HG03439 (cell line): ENCODE data around the gene HECTD3.
A peak's percentile ranks its signal among the peaks of the same experiment; 100 is the strongest.

Source experiments
- ATAC-seq: cut with Tn5 transposase; IDR thresholded peaks from one replicate; pipeline ENCODE4 v1.9.1; 2021; ENCODE audit warnings: mild to moderate bottlenecking, moderate library complexity; ENCODE audit not compliant: unreplicated experiment

HECTD3 gene

DNA sequence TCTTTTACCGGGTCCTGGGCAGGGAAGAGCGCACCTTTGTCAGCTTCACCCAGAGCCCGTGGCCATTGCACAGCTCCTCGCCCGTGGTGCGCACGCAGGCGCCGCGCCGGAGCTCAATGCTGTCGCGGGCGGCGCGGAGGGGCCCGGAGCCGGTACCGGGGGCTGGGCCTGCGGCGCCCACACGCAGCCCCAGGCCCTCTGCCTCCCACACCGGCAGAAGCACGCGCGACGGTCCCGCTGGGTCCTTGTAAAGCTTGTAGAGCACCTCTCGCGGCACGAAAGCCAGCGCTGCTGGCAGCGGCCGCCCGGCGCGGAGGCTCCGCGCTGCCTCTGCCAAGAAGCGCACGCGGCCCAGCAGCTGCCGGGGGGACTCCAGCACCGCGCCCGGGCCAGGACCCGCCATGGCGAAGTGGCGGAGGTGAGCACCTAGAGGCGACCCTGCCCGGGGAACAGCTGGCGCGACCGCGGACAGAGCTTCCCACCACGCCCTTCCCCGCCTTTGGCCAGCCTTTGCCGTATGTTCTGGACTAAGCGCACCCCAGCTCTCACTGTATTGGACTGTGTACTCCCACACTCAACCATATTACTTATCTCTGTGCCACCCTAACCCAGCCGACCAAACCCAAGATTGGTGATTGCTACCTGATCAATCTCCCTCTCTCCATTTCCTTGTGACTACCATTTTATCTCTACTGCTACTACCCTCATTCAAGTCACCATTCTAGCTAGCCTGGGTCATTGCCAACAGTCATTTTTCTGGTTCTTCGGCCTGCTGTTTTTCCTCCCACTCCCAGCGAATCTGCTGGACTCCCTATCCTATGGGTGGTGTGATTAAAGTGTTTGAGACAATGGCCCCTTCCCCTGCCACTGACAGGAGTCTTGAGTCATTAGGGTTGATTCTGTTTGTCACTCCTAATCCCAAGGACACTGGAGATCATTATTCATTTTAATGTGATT is at the start of gene HECTD3:
Gene HECTD3, minus strand, starts transcription at position 470 of the 957 bp plus-strand sequence. Its CDS starts 67 bp downstream, at position 403.
- peak; percentile 62 for ATAC-seq

DNA sequence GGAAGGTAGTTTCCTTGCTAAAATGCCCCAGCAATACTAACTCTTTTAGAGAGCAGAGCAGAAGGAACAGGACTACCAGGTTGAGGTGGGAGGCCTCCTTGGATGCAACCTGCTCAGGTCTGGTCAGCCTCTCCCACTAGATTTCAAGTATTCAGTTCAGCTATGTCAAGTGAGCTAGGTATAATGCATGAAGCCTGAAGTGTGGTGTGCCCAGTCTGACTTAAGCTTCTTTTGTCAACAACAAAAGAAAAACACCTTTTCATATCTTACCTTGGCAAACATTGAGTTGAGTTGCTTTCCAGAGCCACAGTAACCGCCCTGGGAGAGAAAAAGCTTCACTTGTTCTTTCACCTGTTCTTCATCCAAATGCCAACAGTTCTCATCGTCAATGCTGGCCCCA is 48.7 kb upstream of the HECTD3 start:
- no peak for ATAC-seq

DNA sequence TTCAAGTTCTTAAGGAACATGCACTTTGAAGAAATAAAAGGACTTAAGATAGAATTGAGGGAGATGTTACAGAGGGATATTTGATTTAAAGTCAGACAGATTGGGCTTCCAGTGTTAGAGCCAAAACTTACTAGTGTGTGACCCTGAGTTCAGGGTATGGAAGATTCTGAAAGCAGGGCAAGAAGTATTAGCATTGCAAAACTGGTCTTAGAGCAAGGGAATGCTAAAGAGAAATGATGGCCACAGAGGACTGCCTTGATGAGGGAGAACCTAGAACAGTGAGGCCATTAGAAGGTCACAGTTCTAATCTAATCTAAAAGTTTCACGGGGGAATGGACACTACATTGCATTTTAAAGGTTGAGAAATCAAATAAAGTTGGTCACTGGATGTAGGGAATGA is 46.4 kb upstream of the HECTD3 start:
- ATAC-seq = no peak

DNA sequence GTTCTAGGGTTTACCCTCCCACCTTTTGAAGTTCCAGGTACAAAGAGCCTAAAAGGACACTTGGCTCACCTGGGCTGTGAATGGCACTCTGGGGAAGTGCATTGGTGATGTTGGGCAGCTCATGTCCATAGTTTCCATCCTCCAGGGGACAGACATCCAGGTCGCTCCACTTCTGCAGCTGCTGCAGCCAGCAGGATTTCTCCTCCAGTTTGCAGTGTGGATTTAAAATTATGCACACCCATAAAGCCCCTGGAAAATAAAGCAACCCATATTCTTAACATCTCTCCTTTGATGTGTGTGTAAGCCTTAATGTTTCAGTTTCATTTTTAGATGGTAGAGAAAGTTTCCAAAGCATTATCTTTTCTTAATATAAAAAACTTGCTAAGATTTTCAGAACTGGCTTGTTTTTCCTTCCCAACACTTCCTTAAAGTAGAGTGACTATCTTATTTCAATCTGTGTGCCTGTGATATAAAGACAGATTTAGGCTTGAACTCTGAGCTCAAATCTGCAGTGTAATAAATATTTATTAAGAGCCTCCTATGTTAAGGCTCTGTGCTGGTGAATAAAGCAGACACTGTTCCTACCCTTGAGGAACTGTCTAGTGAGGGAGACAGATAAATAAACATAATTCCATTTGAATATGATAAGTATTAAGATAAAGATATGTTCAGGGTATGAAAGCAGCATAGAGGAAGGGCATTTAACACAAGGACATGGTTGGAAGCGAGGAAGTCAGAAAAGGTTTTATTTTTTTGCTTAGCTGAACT is 40.1 kb upstream of the HECTD3 start:
- no peak for ATAC-seq

- ATAC-seq = no peak
Observed at GRCh38 chr1:45047032-45047431, 35.9 kb upstream of the HECTD3 start.

DNA sequence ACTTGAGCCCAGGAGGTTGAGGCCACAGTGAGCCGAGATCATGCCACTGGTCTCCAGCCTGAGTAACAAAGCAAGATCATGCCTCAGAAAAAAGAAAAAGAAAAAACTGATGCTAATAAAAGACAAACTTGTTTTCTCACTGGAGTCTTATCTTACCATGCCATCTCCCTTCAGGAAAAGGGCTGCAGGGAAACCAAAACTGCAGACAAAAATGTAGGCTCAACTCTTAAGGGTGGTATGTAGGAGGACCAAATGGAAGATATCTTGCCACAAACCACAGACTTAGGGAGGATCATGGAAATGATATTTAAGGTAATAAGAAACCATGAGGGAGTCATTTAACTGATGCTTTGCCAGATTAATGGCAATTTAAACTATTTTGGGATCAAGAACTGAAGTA is 33.8 kb upstream of the HECTD3 start:
- no peak for ATAC-seq

DNA sequence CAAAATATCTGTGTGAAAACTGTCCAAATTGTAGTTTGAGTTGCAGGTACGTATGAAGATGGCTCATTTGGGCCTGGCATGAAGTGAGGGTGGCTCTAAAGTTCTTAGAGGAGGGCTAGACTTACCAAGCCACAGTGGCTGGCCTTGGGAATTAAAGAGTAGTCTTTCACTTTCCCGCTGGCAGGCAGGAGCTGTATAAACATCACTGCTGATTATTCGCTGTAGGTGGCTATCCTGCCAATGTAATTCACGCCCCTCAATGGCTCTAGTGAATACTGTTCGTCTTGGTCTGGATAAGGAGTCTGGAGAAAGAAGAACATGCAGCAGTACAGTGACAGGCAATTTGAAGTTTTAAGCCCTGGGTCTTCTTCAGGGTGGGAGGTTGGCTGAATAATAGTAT is 32.0 kb upstream of the HECTD3 start:
- no peak for ATAC-seq

GRCh38 chr1:45040297-45040696 is 29.2 kb upstream of the HECTD3 start:
- ATAC-seq = no peak

DNA sequence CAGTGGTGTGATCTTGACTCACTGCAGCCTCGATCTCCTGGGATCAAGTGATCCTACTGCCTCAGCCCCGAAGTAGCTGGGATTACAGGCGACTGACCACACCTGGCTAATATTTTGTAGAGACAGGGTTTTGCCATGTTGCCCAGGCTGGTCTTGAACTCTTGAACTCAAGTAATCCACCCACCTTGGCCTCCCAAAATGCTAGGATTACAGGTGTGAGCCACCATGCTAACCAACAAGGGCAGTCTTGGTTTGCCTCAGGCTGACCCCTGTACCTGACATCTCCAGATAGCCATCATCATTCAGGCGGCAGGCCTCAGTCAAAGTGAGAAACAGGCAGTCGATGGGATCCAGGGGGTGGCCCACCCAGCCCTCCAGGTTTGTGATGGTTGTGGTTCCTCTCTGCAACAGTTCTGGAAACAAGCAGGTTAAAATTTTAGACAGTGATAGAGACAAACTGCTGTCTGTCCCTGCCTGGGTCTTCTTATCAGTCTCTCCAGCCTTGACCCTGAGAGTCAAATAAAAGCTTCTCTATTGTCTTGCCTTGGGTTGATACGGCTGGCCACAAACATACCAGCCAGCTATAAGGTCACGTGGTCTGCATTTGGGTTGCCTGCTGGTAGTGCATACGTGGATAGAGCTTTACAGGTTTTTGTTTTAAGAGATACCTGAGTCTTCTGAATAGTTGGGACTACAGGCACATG is 27.7 kb upstream of the HECTD3 start:
- ATAC-seq = no peak

- ATAC-seq = no peak
Observed at GRCh38 chr1:45038240-45038639, 27.1 kb upstream of the HECTD3 start.

DNA sequence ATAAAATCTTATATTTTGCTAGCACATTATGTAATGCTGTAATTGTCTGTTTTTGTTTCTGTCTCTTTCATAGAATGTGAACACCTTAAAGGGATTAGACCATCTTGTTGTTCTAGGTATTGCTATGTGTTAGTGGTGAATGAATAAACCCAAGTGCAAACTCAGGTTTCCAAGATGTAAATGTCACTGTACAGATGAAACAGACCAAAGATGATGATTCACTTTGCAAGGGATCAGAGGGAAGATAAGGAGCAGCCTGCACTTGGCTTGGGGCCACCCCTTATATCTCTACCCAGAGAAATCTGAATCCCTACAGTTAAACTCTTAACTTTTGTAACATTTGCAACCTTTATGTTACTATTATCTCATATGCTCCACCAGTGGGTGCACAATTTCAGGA is 26.3 kb upstream of the HECTD3 start:
- no peak for ATAC-seq

DNA sequence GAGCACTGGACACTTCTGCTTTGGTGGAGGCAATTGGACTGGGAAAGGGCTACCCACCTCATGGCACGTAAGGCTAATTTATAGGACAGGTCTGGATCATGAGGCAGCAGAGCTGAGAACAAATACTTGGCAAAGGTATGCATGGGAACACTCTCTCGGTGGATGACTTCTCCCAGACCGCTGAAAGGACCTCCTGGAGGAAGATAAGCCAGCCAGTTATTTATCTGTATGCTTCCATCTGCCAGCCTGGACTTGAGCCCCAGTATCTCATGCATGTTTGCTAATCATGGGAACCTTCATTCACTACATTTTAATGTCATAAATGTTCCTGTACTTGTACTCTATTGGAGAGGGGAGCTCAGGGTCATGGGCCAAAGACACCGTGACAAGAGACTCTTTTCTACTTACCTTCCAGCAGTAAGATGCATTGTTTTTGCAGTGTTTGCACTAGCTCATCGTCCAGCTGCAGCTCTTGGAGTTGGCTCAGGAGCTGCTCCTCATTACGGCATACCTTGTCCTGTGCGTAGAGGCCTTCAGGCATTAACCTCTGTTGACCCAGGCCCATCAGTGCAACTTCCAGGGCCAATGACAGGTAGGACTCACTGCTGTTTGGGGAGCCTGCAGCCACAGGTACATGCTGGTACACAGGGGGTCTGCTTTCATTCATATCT is 24.6 kb upstream of the HECTD3 start:
- ATAC-seq = no peak

- ATAC-seq = no peak
Observed at GRCh38 chr1:45033356-45033755, 22.2 kb upstream of the HECTD3 start.

GRCh38 chr1:45032837-45033236 is 21.7 kb upstream of the HECTD3 start:
- no peak for ATAC-seq

- no peak for ATAC-seq
Observed at GRCh38 chr1:45026446-45026845, 15.3 kb upstream of the HECTD3 start.

- ATAC-seq = no peak
Observed at GRCh38 chr1:45023663-45024062, 12.5 kb upstream of the HECTD3 start.

- no peak for ATAC-seq
Observed at GRCh38 chr1:45018599-45019230, 7.6 kb upstream of the HECTD3 start.

- ATAC-seq = no peak
Observed at GRCh38 chr1:45016767-45017166, 5.6 kb upstream of the HECTD3 start.

DNA sequence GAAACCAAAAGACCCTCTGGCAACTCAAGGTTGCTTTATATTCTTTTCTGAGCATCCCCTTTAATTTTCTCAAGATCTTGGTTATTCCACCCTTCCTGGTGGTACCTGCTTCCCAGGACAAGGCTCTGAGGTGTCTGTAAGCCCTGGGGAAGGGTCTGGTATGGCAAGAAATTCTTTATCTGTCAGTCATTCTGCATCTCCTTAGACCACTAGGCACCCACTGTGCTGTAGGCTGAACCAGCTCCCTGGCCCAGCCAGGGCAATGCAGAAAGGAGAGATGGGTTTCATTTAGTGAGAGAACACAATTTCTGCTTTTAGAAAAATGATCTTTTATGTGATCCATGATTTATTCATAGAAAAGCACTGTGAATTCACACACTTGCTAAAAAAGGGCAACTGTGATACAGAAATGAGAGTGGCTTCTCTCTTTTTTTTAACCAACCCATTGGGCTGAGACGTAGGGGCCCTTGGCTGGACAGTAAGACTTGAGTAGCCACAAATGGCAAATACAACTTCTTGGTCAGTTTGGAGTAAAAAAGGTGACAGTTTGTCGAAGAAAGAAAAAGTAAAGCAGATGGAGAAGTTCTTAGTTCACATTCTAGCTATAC is 5.1 kb upstream of the HECTD3 start:
- no peak for ATAC-seq

DNA sequence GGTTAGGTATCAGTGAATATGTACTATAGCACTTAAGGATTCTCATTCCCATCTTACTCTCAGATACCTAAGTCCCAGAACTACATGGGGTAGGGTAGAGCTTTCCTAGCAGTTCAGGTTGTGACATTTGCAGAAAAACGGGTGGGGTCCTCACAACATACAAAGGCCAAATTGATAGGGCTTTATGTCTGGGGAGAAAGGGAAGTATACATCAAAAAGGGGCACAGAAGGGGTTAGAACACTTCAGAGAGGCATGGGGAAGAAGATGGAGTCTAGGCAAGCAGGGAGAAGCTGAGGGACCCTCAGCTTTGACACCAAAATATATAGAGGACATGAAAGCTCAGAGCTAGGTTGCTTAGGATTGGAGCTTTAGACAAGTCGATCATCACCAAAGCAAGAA is 4.6 kb upstream of the HECTD3 start:
- no peak for ATAC-seq
